A549 (cell line): ENCODE measurements around the gene ANKRD50. TPM values are rescaled to one million over a fixed set of nuclear protein-coding genes. Genes with fewer than 3 reads are reported as not detected.

Experiments used
- ATAC-seq, 2 experiments: fragments of 200-7000 bp in 1 of 2; fragments of >200 bp in 1 of 2; cut with Nextera tagmentation in 1 of 2; cut with Tn5 transposase in 1 of 2; 3 replicates each; pipeline versions ENCODE4 v1.8.0 to v1.9.1; 2018 to 2020; ENCODE audit warnings: mild to moderate bottlenecking in 1 of 2, moderate library complexity in 1 of 2
- CTCF ChIA-PET: fragments of 300-600 bp; sonication (Branson Sonifier 250); formaldehyde crosslinking; extraction: SDS; loops from one replicate; lab custom pipeline; 2021; ENCODE audit warnings: antibody characterized with exemption, inconsistent platforms; lab: Yijun Ruan, JAX
- POLR2A ChIA-PET: fragments of 350-600 bp; formaldehyde crosslinking; extraction: SDS; loops from one replicate; lab custom pipeline; 2021; ENCODE audit warnings: antibody characterized with exemption, inconsistent platforms; lab: Yijun Ruan, JAX
- DNase-seq, 2 experiments: peaks; one replicate each; pipeline versions ENCODE4 v3.0.0 to v3.0.0-alpha.2; 2011 to 2016; ENCODE audit warnings: low read depth in 1 of 2, low spot score in 1 of 2
- FAIRE-seq: peaks from 2 replicates; lab custom pipeline; 2011; peaks lifted over from hg19 to GRCh38; lab: Jason Lieb, UNC
- H3K27ac ChIP-seq, 2 experiments: fragments of >200 bp; sonication (Bioruptor Twin); formaldehyde crosslinking; 3 replicates each; pipeline ENCODE4 v1.5.1; 2016 to 2017
- H3K4me1 ChIP-seq: fragments of >200 bp; sonication (Bioruptor Twin); formaldehyde crosslinking; 3 replicates; pipeline ENCODE4 v1.6.1; 2016
- H3K4me2 ChIP-seq: fragments of >200 bp; sonication (Bioruptor Twin); formaldehyde crosslinking; 3 replicates; pipeline ENCODE4 v1.6.1; 2016
- H3K4me3 ChIP-seq: fragments of >200 bp; sonication (Bioruptor Twin); formaldehyde crosslinking; 3 replicates; pipeline ENCODE4 v1.5.1; 2016
- H3K9me3 ChIP-seq: fragments of >200 bp; sonication (Bioruptor Twin); formaldehyde crosslinking; 3 replicates; pipeline ENCODE4 v1.6.1; 2016
- CBX8 ChIP-seq: fragments of 200-600 bp; sonication (generic); IDR thresholded peaks from 2 replicates; pipeline ENCODE4 v1.6.1; 2016
- CEBPB ChIP-seq, 2 experiments: fragments of >200 bp in 1 of 2; sonication (Bioruptor Twin) in 1 of 2; formaldehyde crosslinking in 1 of 2; IDR thresholded peaks; 2 replicates each; pipeline ENCODE4 v1.6.1; 2012 to 2016
- FOSB ChIP-seq: fragments of 250-450 bp; sonication (Bioruptor Pico); IDR thresholded peaks from 2 replicates; pipeline ENCODE4 v1.5.0; 2020; ENCODE audit warnings: mild to moderate bottlenecking, moderate library complexity
- FOSL2 ChIP-seq, 2 experiments: fragments of 450-650 bp in 1 of 2; fragments of >200 bp in 1 of 2; sonication (Bioruptor Twin) in 1 of 2; formaldehyde crosslinking; IDR thresholded peaks; 2 replicates each; pipeline versions ENCODE4 v1.5.0 to v1.6.1; 2016 to 2020; ENCODE audit warnings: mild to moderate bottlenecking in 1 of 2, moderate library complexity in 1 of 2
- FOXS1 ChIP-seq: fragments of 250-450 bp; sonication (Bioruptor Pico); IDR thresholded peaks from 2 replicates; pipeline ENCODE4 v1.5.0; 2020; ENCODE audit warnings: mild to moderate bottlenecking, moderate library complexity
- HDAC2 ChIP-seq: fragments of 200-600 bp; sonication (generic); IDR thresholded peaks from 2 replicates; pipeline ENCODE4 v1.6.1; 2016
- JUNB ChIP-seq: fragments of >200 bp; sonication (Bioruptor Twin); formaldehyde crosslinking; IDR thresholded peaks from 2 replicates; pipeline ENCODE4 v1.6.1; 2016
- KDM1A ChIP-seq: fragments of 200-600 bp; sonication (generic); IDR thresholded peaks from 2 replicates; pipeline ENCODE4 v1.6.1; 2016; ENCODE audit warnings: low read depth, mild to moderate bottlenecking
- MAX ChIP-seq: IDR thresholded peaks from 2 replicates; pipeline ENCODE4 v1.6.1; 2012
- NR3C1 ChIP-seq: fragments of >200 bp; sonication (Bioruptor Twin); formaldehyde crosslinking; IDR thresholded peaks from 3 replicates; pipeline ENCODE4 v1.6.1; 2017
- PBX3 ChIP-seq: IDR thresholded peaks from 2 replicates; pipeline ENCODE4 v1.6.1; 2012
- PHF8 ChIP-seq: fragments of 200-600 bp; sonication (generic); IDR thresholded peaks from 2 replicates; pipeline ENCODE4 v1.6.1; 2016; ENCODE audit warnings: low read depth, mild to moderate bottlenecking, antibody characterized with exemption, moderate library complexity, borderline replicate concordance
- RAD21 ChIP-seq, 2 experiments: fragments of >200 bp in 1 of 2; sonication (Bioruptor Twin) in 1 of 2; formaldehyde crosslinking in 1 of 2; IDR thresholded peaks in 1 of 2; conservative IDR thresholded peaks in 1 of 2; 2 replicates in 1 of 2; 3 replicates in 1 of 2; pipeline ENCODE4 v1.6.1; 2012 to 2018; ENCODE audit warnings: inconsistent platforms in 1 of 2
- SMC3 ChIP-seq: fragments of >200 bp; sonication (Bioruptor Twin); formaldehyde crosslinking; IDR thresholded peaks from 3 replicates; pipeline ENCODE4 v1.6.1; 2018; ENCODE audit warnings: inconsistent platforms
- TFCP2L1 ChIP-seq: fragments of 250-450 bp; sonication (Bioruptor Pico); IDR thresholded peaks from 2 replicates; pipeline ENCODE4 v1.5.0; 2021; ENCODE audit warnings: mild to moderate bottlenecking
- ZC3H11A ChIP-seq: fragments of 450-650 bp; IDR thresholded peaks from 2 replicates; pipeline ENCODE4 v1.6.1; 2014; ENCODE audit warnings: antibody characterized with exemption, mild to moderate bottlenecking
- WGBS: methylation state at CpG from one replicate; pipeline ENCODE4 v1.1.6; 2017; ENCODE audit errors: missing lambda C conversion rate; 5-methylcytosine and 5-hydroxymethylcytosine counted together
- polyA plus RNA-seq, 4 experiments: library from polyadenylated mRNA; depleted of rRNA in 3 of 4; stranded (reverse); fragments of >200 nt; fragmentation: RNase III in 1 of 4; extraction: RNeasy Plus Mini Kit Qiagen cat#74134 plus additional on column Dnase treatment in 1 of 4; gene quantifications; 2 replicates in 3 of 4; 3 replicates in 1 of 4; pipeline ENCODE4 v1.2.3, GENCODE V29; 2011 to 2017
- TF ChIP-seq, protein P1 (sequence below): fragments of 250-450 bp; sonication (Bioruptor Pico); IDR thresholded peaks from 2 replicates; pipeline ENCODE4 v1.5.0; 2020; ENCODE audit warnings: low read depth, mild to moderate bottlenecking, moderate library complexity

The ANKRD50 gene
- polyA plus RNA-seq, 2 of the 4 experiments (the other 2 are of a cell fraction): 6.5 to 13.0 TPM

- TF ChIP-seq MAX (no peak), PBX3 (no peak)
- TF ChIP-seq, all 56 proteins: peak for 0
Measured at GRCh38 chr4:124650614-124651013, 61.9 kb downstream of the ANKRD50 start (continued).

DNA sequence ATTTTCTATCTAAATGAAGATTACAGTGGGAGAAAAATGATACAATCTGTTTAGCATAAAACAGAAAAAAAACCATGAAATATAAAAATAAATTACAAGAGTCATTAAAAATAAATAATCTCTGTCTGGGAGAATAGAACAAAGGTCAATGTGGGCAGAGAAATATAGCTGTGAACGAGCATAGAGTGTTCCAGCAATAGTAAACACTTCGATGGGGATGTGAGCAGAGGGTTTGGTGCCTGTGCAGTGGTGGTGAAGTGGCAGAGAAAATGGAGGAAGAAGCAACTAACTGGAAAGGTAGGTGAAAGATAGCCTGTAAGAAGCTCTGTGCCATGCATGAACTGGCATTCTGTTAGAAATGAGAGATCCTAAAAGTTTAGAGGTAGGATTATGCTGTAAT, 64.9 kb downstream of the ANKRD50 start:
- Histone ChIP-seq H3K4me2 (no peak overlapping the region), H3K4me1 (peaks cover 9% of the 10 kb centered on the region), H3K27ac (no peak overlapping the region), H3K4me3 (no peak overlapping the region), H3K9me3 (no peaks in the 10 kb centered on the region)
- no peak for DNase-seq
- ChIA-PET CTCF (no interaction called here), POLR2A (no interaction called here)
- WGBS: 44% methylated on average over 2 of the region's 2 CpGs
- ATAC-seq: no peak
- no peak for FAIRE-seq
- TF ChIP-seq SMC3 (no peak), ZC3H11A (no peak)

GRCh38 chr4:124644621-124645020, 67.9 kb downstream of the ANKRD50 start:
- Histone ChIP-seq H3K4me3 (no peak overlapping the region), H3K27ac (no peak overlapping the region), H3K4me1 (peaks cover 37% of the 10 kb centered on the region), H3K9me3 (no peaks in the 10 kb centered on the region), H3K4me2 (no peak overlapping the region)
- ATAC-seq (no peak), DNase-seq (no peak), FAIRE-seq (no peak)
- POLR2A ChIA-PET: no interaction called here
- TF ChIP-seq PHF8: no peak
- TF ChIP-seq, protein P1, sequence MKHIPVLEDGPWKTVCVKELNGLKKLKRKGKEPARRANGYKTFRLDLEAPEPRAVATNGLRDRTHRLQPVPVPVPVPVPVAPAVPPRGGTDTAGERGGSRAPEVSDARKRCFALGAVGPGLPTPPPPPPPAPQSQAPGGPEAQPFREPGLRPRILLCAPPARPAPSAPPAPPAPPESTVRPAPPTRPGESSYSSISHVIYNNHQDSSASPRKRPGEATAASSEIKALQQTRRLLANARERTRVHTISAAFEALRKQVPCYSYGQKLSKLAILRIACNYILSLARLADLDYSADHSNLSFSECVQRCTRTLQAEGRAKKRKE: no peak
- TF ChIP-seq TFCP2L1: no peak
- TF ChIP-seq NR3C1: no peak
- no peak for TF ChIP-seq KDM1A
- WGBS: 90% methylated on average over 3 of the region's 3 CpGs
- CTCF ChIA-PET: interaction anchor here (0.6 kb wide), 1 partner anchor 64 kb away, joined by 3 read pairs; no protein-coding TSS in a partner anchor

DNA sequence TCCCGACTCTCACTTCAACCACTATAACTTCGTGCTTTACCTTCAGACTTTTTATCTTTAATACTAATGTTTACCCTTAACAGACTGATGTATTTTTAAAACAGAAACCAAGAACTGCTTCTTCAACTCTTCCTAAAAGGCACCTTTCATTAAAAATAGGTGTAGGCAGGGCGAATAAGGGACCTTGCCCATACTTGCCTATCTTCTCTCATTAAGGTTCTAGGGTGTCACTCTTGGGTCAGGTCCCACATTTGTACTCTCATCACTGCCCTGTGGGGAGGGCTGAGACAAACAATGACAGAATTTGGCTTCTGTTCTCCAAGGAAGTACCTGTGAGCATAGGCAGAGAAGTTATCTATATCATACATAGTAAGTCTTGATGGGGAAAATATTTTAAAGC, 69.7 kb downstream of the ANKRD50 start:
- no peak for ATAC-seq
- no peak for DNase-seq
- Histone ChIP-seq H3K9me3 (no peaks in the 10 kb centered on the region), H3K4me1 (peaks cover 37% of the 10 kb centered on the region), H3K4me2 (peak overlapping the region; percentile 65; the same call in 1 of the 3 replicates), H3K4me3 (no peak overlapping the region), H3K27ac (peak overlapping the region; percentile 10 to 57; a peak in 3 of 6 replicates)
- no peak for FAIRE-seq
- POLR2A ChIA-PET: no interaction called here
- 86% methylated on average over 3 of the region's 3 CpGs for WGBS
- TF ChIP-seq KDM1A: no peak
- CTCF ChIA-PET: no interaction called here

GRCh38 chr4:124641715-124642381, 70.7 kb downstream of the ANKRD50 start:
- peaks cover 37% of the 10 kb centered on the region for H3K4me1 ChIP-seq
- DNase-seq: peak; percentile 2 to 73
- TF ChIP-seq CEBPB (IDR thresholded peaks at IDR 0.05) (no peak), SMC3 (no peak), JUNB (0 out of 2 replicates have a peak, but pooled peaks have one; percentile 12), FOSL2 (IDR thresholded peaks at IDR 0.05) (no peak), FOSL2 (CRISPR knock-in tag; IDR thresholded peaks at IDR 0.05) (peak; percentile 49; the same call in 1 of the 2 replicates), CBX8 (no peak), RAD21 (conservative IDR thresholded peaks at IDR 0.05 in 1 of 2, IDR thresholded peaks at IDR 0.05 in 1 of 2) (no peak), FOXS1 (CRISPR knock-in tag) (no peak), FOSB (CRISPR knock-in tag) (no peak), HDAC2 (no peak), TFCP2L1 (no peak)
- TF ChIP-seq, all 56 proteins: peak for 2
- peak overlapping the region; percentile 54 to 72 for H3K27ac ChIP-seq
- FAIRE-seq: no peak
- H3K9me3 ChIP-seq: no peaks in the 10 kb centered on the region
- ATAC-seq: peak; percentile 76 to 82; a peak in 5 of 6 replicates
- H3K4me2 ChIP-seq: peak overlapping the region; percentile 65
- POLR2A ChIA-PET: no interaction called here
- 22% methylated on average over 4 of the region's 4 CpGs for WGBS
- H3K4me3 ChIP-seq: no peak overlapping the region
- CTCF ChIA-PET: no interaction called here
